SU-DHL-6 (cell line): Measurements from ENCODE around the gene ANXA11.

Source experiments
- H2AFZ ChIP-seq: fragments of 200-600 bp; sonication (generic); 2 replicates; pipeline ENCODE4 v1.6.1; 2014; ENCODE audit warnings: low read depth, mild to moderate bottlenecking, moderate library complexity, mixed read lengths, antibody characterized with exemption, low read length; ENCODE audit not compliant: severe bottlenecking
- H3F3A ChIP-seq: fragments of 200-600 bp; shearing (Covaris generic); 2 replicates; pipeline ENCODE4 v1.6.0; 2016; ENCODE audit warnings: antibody characterized with exemption, mild to moderate bottlenecking; ENCODE audit not compliant: insufficient read depth
- H3K27ac ChIP-seq: fragments of 200-600 bp; sonication (generic); 2 replicates; pipeline ENCODE4 v1.5.1; 2016; ENCODE audit warnings: low read depth, mild to moderate bottlenecking, low read length, moderate library complexity, mixed read lengths
- H3K27me3 ChIP-seq: fragments of 200-600 bp; sonication (generic), shearing (Covaris generic); 2 replicates; pipeline ENCODE4 v1.6.0; 2014; ENCODE audit warnings: mild to moderate bottlenecking, low read length
- H3K36me3 ChIP-seq: fragments of 200-600 bp; sonication (generic); 2 replicates; pipeline ENCODE4 v1.6.1; 2014; ENCODE audit warnings: mild to moderate bottlenecking, low read length, mixed read lengths
- H3K4me2 ChIP-seq: fragments of 300-600, 200-600 bp; shearing (Covaris generic), sonication (generic); 2 replicates; pipeline ENCODE4 v1.6.0; 2014; ENCODE audit warnings: low read length, low read depth, mild to moderate bottlenecking; ENCODE audit not compliant: poor library complexity, severe bottlenecking
- H3K4me3 ChIP-seq: fragments of 200-600 bp; sonication (generic); 2 replicates; pipeline ENCODE4 v1.5.1; 2014; ENCODE audit warnings: antibody characterized with exemption, low read length, mild to moderate bottlenecking, mixed read lengths; ENCODE audit not compliant: insufficient read depth, poor library complexity, severe bottlenecking
- H3K79me2 ChIP-seq: fragments of 200-600 bp; sonication (generic); 2 replicates; pipeline ENCODE4 v1.6.1; 2014; ENCODE audit warnings: mild to moderate bottlenecking, low read length, moderate library complexity; ENCODE audit not compliant: insufficient read depth
- H3K9ac ChIP-seq: fragments of 200-600 bp; sonication (generic); 2 replicates; pipeline ENCODE4 v1.7.0; 2014; ENCODE audit warnings: mild to moderate bottlenecking, low read length
- H3K9me2 ChIP-seq: fragments of 200-600 bp; sonication (generic); replicated peaks from 2 replicates; pipeline ENCODE4 v1.6.1; 2014; ENCODE audit warnings: low read length; ENCODE audit not compliant: insufficient read depth
- H3K9me3 ChIP-seq: fragments of 200-600 bp; sonication (generic); 2 replicates; pipeline ENCODE4 v1.6.1; 2014; ENCODE audit warnings: low read length, mixed read lengths; ENCODE audit not compliant: insufficient read depth
- H4K20me1 ChIP-seq: fragments of 200-600 bp; sonication (generic); 2 replicates; pipeline ENCODE4 v1.6.1; 2014; ENCODE audit warnings: low read depth, mild to moderate bottlenecking, antibody characterized with exemption, low read length, moderate library complexity, mixed read lengths
- EZH2phosphoT487 ChIP-seq: fragments of 200-600 bp; sonication (generic), shearing (Covaris generic); conservative IDR thresholded peaks from 2 replicates; pipeline ENCODE4 v1.6.1; 2018; ENCODE audit warnings: mild to moderate bottlenecking, antibody characterized with exemption, low read length, moderate library complexity, mixed read lengths
- TF ChIP-seq, protein P1 (sequence below): fragments of 200-600 bp; sonication (generic); IDR thresholded peaks from one replicate; pipeline ENCODE4 v1.5.1; 2017; ENCODE audit warnings: antibody characterized with exemption, mild to moderate bottlenecking, low read length, moderate library complexity; ENCODE audit not compliant: insufficient read depth, poor library complexity, severe bottlenecking

Gene ANXA11

DNA sequence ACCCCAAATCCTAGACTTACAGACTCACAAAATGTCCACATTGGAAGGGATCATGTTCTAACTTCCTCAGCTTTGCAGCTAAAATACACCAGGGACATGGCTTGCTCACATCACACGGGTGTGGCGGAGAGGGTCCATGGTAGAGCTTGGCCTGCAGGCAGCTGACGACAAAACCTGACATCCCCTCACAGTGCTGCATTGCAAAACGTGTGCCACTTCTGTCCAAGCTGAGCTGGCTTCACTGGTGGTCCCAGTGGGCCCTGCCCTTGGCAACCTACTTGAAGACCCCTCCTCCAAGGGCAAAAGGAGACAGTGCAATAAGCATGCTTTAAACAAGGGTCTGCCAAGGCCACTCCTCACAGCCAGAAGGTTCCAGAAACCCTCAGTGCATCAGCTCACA is 21.9 kb downstream of the ANXA11 start:
- Histone ChIP-seq H3K9me2 (no peaks in the 10 kb centered on the region), H3K27ac (no peak overlapping the region), H3F3A (peaks cover 9% of the 10 kb centered on the region), H3K79me2 (peaks cover 83% of the 10 kb centered on the region), H2AFZ (no peak overlapping the region), H3K27me3 (no peaks in the 10 kb centered on the region), H3K4me2 (no peak overlapping the region), H3K4me3 (no peak overlapping the region), H3K36me3 (no peaks in the 10 kb centered on the region), H3K9me3 (no peaks in the 10 kb centered on the region), H4K20me1 (no peaks in the 10 kb centered on the region), H3K9ac (no peak overlapping the region)
- TF ChIP-seq, protein P1, sequence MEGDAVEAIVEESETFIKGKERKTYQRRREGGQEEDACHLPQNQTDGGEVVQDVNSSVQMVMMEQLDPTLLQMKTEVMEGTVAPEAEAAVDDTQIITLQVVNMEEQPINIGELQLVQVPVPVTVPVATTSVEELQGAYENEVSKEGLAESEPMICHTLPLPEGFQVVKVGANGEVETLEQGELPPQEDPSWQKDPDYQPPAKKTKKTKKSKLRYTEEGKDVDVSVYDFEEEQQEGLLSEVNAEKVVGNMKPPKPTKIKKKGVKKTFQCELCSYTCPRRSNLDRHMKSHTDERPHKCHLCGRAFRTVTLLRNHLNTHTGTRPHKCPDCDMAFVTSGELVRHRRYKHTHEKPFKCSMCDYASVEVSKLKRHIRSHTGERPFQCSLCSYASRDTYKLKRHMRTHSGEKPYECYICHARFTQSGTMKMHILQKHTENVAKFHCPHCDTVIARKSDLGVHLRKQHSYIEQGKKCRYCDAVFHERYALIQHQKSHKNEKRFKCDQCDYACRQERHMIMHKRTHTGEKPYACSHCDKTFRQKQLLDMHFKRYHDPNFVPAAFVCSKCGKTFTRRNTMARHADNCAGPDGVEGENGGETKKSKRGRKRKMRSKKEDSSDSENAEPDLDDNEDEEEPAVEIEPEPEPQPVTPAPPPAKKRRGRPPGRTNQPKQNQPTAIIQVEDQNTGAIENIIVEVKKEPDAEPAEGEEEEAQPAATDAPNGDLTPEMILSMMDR, result no peak
- TF ChIP-seq EZH2phosphoT487, result no peak

DNA sequence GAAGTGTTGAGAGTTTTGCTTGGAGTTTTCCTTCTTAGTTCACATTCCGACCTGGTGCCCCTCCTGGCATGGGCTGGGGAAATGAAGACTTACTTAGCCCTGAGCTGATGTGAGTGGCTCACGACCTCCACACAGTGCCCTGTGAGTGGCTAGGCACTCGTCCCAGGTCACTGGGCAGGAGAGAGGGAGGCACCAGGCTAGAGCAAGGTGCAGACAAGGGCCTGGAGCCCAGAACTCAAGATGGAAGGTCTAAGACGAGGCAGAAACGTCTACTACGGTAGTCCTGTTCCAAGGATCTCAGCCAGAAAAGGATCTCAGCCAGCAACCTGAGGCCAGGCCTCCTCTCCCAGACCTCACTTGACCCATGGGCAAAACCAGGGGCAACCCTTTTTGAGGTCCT is 22.4 kb downstream of the ANXA11 start:
- H4K20me1 ChIP-seq, result no peaks in the 10 kb centered on the region
- H3K9me3 ChIP-seq, result no peaks in the 10 kb centered on the region
- no peak overlapping the region for H2AFZ ChIP-seq
- no peaks in the 10 kb centered on the region for H3K27me3 ChIP-seq
- H3K9ac ChIP-seq, result no peak overlapping the region
- peaks cover 86% of the 10 kb centered on the region for H3K79me2 ChIP-seq
- H3F3A ChIP-seq, result peaks cover 5% of the 10 kb centered on the region
- H3K27ac ChIP-seq, result no peak overlapping the region
- no peak overlapping the region for H3K4me2 ChIP-seq
- TF ChIP-seq EZH2phosphoT487, result no peak
- TF ChIP-seq, protein P1, result no peak
- no peaks in the 10 kb centered on the region for H3K9me2 ChIP-seq
- H3K36me3 ChIP-seq, result no peaks in the 10 kb centered on the region
- H3K4me3 ChIP-seq, result no peak overlapping the region

DNA sequence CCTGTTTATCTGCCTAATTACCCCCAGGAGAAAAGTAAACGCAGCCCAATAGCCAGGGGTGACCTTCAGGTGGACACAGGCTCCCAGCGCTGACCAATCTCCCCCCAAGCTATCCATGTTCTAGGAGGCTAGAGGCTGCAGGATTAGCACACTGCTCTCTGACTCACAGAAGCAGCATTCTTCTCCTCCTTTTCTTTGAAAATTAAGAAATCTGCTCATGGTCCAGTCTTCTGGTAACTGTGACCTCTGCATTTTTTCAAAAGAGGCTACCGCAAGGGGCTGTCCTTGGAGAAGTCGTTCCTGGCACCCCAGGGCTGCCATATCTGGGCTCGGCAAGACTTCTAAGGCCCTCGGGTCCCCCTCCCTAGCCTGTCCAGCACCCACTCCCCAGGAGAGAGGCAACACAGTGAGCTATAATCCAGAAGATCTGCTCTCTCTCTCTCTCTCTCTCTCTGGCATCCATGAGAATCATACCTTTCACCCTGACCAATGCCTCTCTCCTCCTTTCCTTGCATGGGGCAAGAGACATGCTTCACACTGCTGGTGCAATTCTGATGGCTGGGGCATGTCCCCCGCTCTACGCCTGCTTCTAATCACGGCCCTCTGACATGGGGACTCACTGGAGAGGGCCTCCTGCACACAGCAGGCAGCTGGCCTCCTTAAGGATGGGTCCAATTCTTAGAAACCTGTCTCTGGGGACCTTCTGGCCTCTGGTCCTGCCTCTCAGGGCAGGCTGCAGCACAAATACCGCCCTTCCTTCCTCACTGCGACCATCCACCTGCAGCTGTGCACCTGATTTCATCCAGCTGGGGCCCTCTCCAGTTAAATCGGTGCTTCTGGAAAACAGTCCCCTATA is 27.3 kb downstream of the ANXA11 start:
- Histone ChIP-seq H3F3A (no peaks in the 10 kb centered on the region), H3K79me2 (peaks cover 61% of the 10 kb centered on the region), H3K27me3 (no peaks in the 10 kb centered on the region), H3K27ac (no peak overlapping the region), H2AFZ (no peak overlapping the region), H3K9me3 (no peaks in the 10 kb centered on the region), H3K9ac (no peak overlapping the region), H3K4me2 (no peak overlapping the region), H3K4me3 (no peak overlapping the region), H3K36me3 (no peaks in the 10 kb centered on the region), H4K20me1 (no peaks in the 10 kb centered on the region), H3K9me2 (no peaks in the 10 kb centered on the region)
- TF ChIP-seq, protein P1, result no peak
- TF ChIP-seq EZH2phosphoT487, result no peak
